Fibroblast of lung (primary cell): ENCODE data around the gene DCN. TPM values are rescaled to one million over a fixed set of nuclear protein-coding genes. Genes with fewer than 3 reads are reported as not detected.

ENCODE experiments used
- DNase-seq, 2 donors: peaks; one replicate each; pipeline versions ENCODE4 v3.0.0 to v3.0.0-alpha.2; 2010; ENCODE audit warnings: low read depth in 2 of 2
- H2AFZ ChIP-seq: 2 replicates; pipeline ENCODE4 v1.5.1; 2012; ENCODE audit warnings: low read length, control low read depth, inconsistent platforms
- H3K27ac ChIP-seq: 2 replicates; pipeline ENCODE4 v1.5.1; 2011; ENCODE audit warnings: low read length, control low read depth; ENCODE audit not compliant: insufficient read depth
- H3K27me3 ChIP-seq: 2 replicates; pipeline ENCODE4 v1.5.1; 2011; ENCODE audit warnings: mild to moderate bottlenecking, low read length; ENCODE audit not compliant: control insufficient read depth, insufficient read depth
- H3K36me3 ChIP-seq: 2 replicates; pipeline ENCODE4 v1.5.1; 2011; ENCODE audit warnings: low read length; ENCODE audit not compliant: control insufficient read depth, insufficient read depth
- H3K4me1 ChIP-seq: 2 replicates; pipeline ENCODE4 v1.5.1; 2011; ENCODE audit warnings: low read length; ENCODE audit not compliant: control insufficient read depth, insufficient read depth; ENCODE audit errors: extremely low read depth
- H3K4me2 ChIP-seq: 2 replicates; pipeline ENCODE4 v1.5.1; 2011; ENCODE audit warnings: low read length, control low read depth; ENCODE audit not compliant: insufficient read depth; ENCODE audit errors: extremely low read depth
- H3K4me3 ChIP-seq, 4 experiments: fragments of 200-600 bp in 1 of 4; sonication (generic) in 1 of 4; replicated peaks in 1 of 4; 2 replicates each; pipeline ENCODE4 v1.5.1; 2011 to 2016; ENCODE audit warnings: low read length in 4 of 4, low read depth in 3 of 4, mild to moderate bottlenecking in 3 of 4, control low read depth in 2 of 4, inconsistent platforms in 1 of 4, mixed read lengths in 1 of 4; ENCODE audit not compliant: insufficient read depth in 1 of 4; ENCODE audit errors: control extremely low read depth in 1 of 4
- H3K79me2 ChIP-seq: 2 replicates; pipeline ENCODE4 v1.5.1; 2012; ENCODE audit warnings: mild to moderate bottlenecking, low read length, inconsistent platforms; ENCODE audit not compliant: control insufficient read depth, insufficient read depth
- H3K9ac ChIP-seq: 2 replicates; pipeline ENCODE4 v1.5.1; 2011; ENCODE audit warnings: mild to moderate bottlenecking, low read length, control low read depth; ENCODE audit not compliant: insufficient read depth
- H3K9me3 ChIP-seq: 2 replicates; pipeline ENCODE4 v1.5.1; 2012; ENCODE audit warnings: low read depth, low read length; ENCODE audit not compliant: control insufficient read depth, insufficient read depth
- H4K20me1 ChIP-seq: 2 replicates; pipeline ENCODE4 v1.5.1; 2011; ENCODE audit warnings: low read length; ENCODE audit not compliant: control insufficient read depth, insufficient read depth; ENCODE audit errors: extremely low read depth
- EZH2 ChIP-seq: IDR thresholded peaks from 2 replicates; pipeline ENCODE4 v1.5.1; 2012; ENCODE audit warnings: low read length, control low read depth, mild to moderate bottlenecking; ENCODE audit errors: missing control alignments
- polyA plus RNA-seq, 2 donors: library from polyadenylated mRNA; depleted of rRNA in 1 of 2; stranded (reverse) in 1 of 2; unstranded in 1 of 2; fragments of >200 nt; gene quantifications; 2 replicates each; pipeline ENCODE4 v1.2.1, GENCODE V29; 2011 to 2012; ENCODE audit warnings: missing spikeins in 1 of 2
- total RNA-seq: library from RNA; depleted of rRNA; stranded (reverse); fragments of >200 nt; gene quantifications from 2 replicates; pipeline ENCODE4 v1.2.1, GENCODE V29; 2014
- TF ChIP-seq, protein P1 (sequence below), 2 donors: IDR thresholded peaks in 1 of 2; conservative IDR thresholded peaks in 1 of 2; 1 replicate in 1 of 2; 2 replicates in 1 of 2; pipeline ENCODE4 v1.5.1; 2011 to 2012; ENCODE audit warnings: low read length in 2 of 2, control low read depth in 1 of 2, inconsistent platforms in 1 of 2, low read depth in 1 of 2, mild to moderate bottlenecking in 1 of 2

DCN gene
- total and polyA plus RNA-seq, 2 donors (not counting 1 experiment from before 2014, with no cell fraction given) = 902 to 4,941 TPM

DNA sequence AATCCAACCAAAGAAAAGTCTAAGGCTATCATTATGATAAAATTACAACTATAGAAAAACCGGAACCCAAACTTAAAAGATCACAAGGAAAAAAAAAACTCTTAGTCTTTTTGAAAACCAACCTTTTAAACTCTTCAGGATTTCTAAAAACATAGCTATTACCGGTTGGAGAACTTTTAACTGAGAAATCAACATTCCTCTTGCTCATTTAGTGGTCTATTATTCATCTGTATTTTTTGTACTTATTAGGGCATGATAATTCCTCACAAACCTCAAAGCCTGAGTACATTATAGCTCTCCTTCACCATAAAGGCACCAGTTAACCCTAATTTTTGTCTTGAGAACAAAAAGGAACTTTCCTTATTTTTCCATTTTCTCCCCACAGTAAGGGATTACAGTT lies 81.7 kb downstream of the DCN start:
- Histone ChIP-seq H3K36me3 (no peaks in the 10 kb centered on the region), H3K9ac (no peak overlapping the region), H3K27me3 (no peaks in the 10 kb centered on the region), H3K27ac (no peak overlapping the region), H4K20me1 (no peaks in the 10 kb centered on the region), H2AFZ (no peak overlapping the region), H3K4me2 (no peak overlapping the region), H3K4me1 (peaks cover 3% of the 10 kb centered on the region), H3K9me3 (no peaks in the 10 kb centered on the region), H3K4me3 (no peak overlapping the region), H3K79me2 (no peaks in the 10 kb centered on the region)
- DNase-seq = peak in 1 of 2 donors; percentile 85
- TF ChIP-seq, protein P1, sequence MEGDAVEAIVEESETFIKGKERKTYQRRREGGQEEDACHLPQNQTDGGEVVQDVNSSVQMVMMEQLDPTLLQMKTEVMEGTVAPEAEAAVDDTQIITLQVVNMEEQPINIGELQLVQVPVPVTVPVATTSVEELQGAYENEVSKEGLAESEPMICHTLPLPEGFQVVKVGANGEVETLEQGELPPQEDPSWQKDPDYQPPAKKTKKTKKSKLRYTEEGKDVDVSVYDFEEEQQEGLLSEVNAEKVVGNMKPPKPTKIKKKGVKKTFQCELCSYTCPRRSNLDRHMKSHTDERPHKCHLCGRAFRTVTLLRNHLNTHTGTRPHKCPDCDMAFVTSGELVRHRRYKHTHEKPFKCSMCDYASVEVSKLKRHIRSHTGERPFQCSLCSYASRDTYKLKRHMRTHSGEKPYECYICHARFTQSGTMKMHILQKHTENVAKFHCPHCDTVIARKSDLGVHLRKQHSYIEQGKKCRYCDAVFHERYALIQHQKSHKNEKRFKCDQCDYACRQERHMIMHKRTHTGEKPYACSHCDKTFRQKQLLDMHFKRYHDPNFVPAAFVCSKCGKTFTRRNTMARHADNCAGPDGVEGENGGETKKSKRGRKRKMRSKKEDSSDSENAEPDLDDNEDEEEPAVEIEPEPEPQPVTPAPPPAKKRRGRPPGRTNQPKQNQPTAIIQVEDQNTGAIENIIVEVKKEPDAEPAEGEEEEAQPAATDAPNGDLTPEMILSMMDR (conservative IDR thresholded peaks at IDR 0.05 in 1 of 2, IDR thresholded peaks at IDR 0.05 in 1 of 2; ENCODE audit: low read depth in 1 of 2, low read length in 2 of 2) = no peak
- no peak for TF ChIP-seq EZH2

DNA sequence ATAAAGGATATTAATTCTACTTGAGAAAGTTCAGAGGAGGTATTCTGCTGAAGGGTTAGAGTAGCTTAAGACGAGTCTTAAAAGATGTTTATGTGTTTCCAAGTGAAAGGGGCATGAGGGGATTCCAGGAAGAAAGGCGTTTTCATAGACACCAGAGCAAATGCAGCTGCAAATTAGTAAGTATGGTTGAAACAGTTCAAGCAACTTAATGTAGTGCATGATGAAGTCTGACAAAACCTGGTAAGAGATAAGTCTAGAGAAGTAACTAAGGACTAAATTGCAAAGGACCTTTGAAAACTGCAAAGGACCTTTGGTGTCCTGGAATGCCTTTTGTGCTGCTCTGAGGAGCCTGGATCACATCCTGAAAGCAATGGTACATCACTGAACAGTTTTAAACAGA lies 82.8 kb downstream of the DCN start:
- no peak overlapping the region for H3K4me3 ChIP-seq
- H3K9me3 ChIP-seq = no peaks in the 10 kb centered on the region
- no peak overlapping the region for H3K27ac ChIP-seq
- H4K20me1 ChIP-seq = no peaks in the 10 kb centered on the region
- DNase-seq = no peak
- no peak overlapping the region for H2AFZ ChIP-seq
- TF ChIP-seq, protein P1 (conservative IDR thresholded peaks at IDR 0.05 in 1 of 2, IDR thresholded peaks at IDR 0.05 in 1 of 2; ENCODE audit: low read depth in 1 of 2, low read length in 2 of 2) = no peak
- TF ChIP-seq EZH2 = no peak
- H3K36me3 ChIP-seq = no peaks in the 10 kb centered on the region
- H3K9ac ChIP-seq = no peak overlapping the region
- no peaks in the 10 kb centered on the region for H3K79me2 ChIP-seq
- H3K4me1 ChIP-seq = peaks cover 3% of the 10 kb centered on the region
- H3K4me2 ChIP-seq = no peak overlapping the region
- no peaks in the 10 kb centered on the region for H3K27me3 ChIP-seq

DNA sequence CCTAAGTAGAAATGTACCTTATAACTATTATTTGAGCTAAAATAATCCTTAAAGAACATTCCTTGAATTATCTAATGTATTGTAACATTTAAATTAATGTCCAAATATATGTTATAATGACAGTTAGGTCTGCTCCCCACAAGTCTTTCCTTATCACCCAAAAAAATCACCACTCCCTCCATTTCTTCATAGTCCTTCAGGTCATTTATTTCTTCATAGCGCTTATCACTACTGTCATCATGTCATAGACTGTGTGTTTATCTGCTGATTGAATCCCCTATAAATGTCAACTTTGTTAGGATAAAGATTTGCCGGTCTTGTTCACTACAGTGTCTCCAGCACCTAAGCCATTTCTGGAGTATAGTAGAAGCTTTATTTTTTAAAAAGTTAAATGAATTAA lies 83.3 kb downstream of the DCN start:
- Histone ChIP-seq H3K4me1 (peaks cover 4% of the 10 kb centered on the region), H3K4me3 (no peak overlapping the region), H4K20me1 (no peaks in the 10 kb centered on the region), H3K9me3 (no peaks in the 10 kb centered on the region), H2AFZ (no peak overlapping the region), H3K9ac (no peak overlapping the region), H3K36me3 (no peaks in the 10 kb centered on the region), H3K79me2 (no peaks in the 10 kb centered on the region), H3K4me2 (no peak overlapping the region), H3K27ac (no peak overlapping the region), H3K27me3 (no peaks in the 10 kb centered on the region)
- TF ChIP-seq EZH2 = no peak
- TF ChIP-seq, protein P1 (conservative IDR thresholded peaks at IDR 0.05 in 1 of 2, IDR thresholded peaks at IDR 0.05 in 1 of 2; ENCODE audit: low read depth in 1 of 2, low read length in 2 of 2) = no peak
- DNase-seq = no peak
